Ramos (cell line): ENCODE results near the gene MSL2.
"Not testable (repeated sequence)": the region's sequence is repeated elsewhere in the genome, so short reads cannot be mapped to it uniquely, and the experiment has no call there.

Experiments
- in situ Hi-C: fragments of 300-500 bp; cut with MboI; formaldehyde crosslinking; loops from one replicate; pipeline ENCODE4 v1.14.3; 2022; ENCODE audit warnings: low sequenced_read_pairs; ENCODE audit not compliant: unreplicated experiment

The MSL2 gene

DNA sequence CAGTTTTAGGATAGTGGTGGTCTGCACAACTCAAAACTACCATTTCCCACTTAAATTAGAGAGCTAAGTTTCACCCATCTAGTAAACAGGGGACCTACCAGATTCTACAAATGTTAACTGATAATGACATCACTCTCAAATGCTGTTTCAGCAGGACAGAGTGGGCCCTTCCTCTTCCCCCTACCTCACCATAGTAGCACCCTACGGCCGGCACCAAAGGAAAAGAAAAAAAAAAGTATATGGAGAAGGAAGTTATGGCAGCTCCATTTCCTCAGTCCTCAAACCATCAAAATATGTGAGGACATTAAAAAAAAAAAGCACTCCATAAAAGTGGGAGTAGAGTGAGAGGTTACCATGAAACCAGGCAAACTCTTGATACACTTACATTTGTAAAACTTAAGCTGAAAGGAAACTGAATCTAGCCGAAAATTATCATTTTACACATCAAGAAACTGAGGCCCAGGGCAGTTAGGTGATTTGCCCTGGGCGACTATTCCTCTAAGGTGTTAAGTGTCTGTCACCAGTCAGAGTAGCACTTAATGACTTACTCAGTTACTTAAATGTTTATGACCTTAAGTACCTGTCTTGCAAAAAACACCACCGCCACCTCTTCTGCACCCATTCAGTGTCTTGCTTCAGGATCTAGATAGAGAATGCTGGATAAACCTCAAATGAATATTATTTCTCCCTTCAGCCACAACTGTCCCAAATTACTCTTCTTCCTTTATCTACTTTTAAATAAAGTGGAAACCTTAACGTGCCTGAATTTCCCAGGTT, 2.7 kb downstream of the MSL2 start:
- in situ Hi-C loops: no loop called here

DNA sequence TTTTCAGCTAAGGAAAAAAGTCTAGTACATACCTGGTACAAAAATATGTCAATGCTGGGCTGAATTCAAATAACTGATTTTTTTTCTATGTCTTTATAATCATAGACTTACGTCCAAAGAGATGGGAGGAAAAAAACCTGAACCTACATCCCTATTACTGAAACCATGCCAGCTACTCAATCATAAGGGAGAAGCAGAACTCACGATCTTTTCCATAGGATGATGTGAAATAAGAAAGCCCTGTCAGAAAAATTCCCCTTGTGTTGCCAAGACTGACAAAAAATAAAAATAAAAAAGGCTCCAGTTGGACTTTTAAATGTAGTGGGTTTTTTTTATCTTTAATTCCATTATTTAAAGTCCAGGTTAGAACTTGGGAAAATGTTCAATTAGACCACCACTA, 3.3 kb downstream of the MSL2 start:
- in situ Hi-C loops: no loop called here

DNA sequence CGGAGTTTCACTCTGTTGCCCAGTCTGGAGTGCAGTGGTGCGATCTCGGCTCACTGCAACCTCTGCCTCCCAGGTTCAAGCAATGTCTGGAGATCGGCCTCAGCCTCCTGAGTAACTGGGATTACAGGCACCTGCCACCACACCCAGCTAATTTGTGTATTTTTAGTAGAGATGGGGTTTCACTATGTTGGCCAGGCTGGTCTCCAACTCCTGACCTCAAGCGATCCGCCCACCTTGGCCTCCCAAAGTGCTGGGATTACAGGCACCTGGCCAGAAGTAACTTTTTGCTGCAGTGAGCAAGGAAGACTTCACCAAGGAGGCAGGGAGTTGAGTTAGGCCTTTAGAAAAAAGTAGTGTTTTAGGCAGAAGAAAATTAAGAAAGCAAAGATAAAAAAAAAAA, 3.9 kb downstream of the MSL2 start:
- in situ Hi-C loops: not testable (repeated sequence)

DNA sequence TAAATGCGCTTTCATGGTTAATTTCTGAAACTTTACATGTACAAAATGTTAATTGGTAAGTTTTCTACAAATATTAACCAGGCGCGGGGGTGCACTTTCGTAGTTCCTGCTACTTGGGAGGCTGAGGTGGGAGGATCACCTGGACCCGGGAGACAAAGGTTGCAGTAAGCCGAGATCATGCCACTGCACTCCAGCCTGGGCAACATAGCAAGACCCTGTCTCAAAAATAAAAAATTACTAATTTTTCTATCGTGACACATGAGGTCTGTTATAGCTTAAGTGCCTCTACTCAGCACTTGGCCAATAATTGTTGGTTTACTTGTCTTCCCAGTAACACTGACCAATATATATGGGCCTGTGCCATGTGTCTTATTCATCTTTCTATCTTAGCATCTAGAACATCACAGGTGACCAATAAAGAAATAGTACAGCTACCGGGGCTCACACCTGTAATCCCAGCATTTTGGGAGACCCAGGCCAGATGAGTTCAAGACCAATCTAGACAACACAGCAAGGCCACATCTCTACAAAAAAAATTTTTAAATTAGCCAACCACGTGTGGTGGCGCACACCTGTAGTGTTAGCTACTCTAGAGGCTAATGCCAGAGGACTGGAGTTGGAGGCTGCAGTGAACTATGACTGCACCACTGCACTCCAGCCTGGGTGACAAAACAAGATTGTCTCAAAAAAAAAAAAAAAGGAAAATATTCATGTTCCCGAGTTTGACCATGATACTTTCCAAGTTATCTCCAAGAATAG, 6.1 kb downstream of the MSL2 start:
- in situ Hi-C loops: no loop called here

DNA sequence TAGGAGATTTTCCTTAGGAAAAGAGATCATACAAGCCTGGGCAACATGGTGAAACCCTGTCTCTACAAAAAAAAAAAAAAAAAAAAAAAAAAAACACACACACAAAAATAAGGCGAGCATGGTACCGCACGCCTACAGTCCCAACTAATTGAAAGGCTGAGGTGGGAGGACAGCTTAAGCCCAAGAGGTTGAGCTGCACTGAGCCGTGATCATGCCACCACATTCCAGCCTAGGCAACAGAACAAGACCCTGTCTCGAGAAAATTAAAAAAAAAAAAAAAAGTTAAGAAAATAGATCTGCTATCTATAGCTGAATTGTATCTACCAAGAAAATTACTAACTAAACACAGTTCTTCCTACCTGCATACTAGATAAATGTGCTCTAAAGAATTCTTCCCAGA, 7.1 kb downstream of the MSL2 start:
- in situ Hi-C loops: no loop called here

DNA sequence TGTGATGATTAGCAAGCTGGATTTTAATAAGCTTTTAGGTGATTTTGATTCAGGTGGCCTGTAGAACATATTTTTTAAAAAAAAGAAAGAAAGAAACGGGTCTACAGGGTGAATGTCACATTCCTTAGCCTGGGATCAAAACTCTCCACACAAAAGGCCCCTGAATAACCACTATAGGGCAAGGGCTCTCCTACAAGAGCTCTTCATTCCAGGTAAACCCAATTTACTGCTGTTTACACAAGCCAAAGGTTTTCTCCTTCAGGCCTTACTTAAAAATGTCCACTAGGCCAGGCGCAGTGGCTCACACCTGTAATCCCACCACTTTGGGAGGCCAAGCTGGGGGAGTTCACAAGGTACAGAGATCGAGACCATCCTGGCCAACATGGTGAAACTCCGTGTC, 8.3 kb downstream of the MSL2 start:
- in situ Hi-C loops: no loop called here

DNA sequence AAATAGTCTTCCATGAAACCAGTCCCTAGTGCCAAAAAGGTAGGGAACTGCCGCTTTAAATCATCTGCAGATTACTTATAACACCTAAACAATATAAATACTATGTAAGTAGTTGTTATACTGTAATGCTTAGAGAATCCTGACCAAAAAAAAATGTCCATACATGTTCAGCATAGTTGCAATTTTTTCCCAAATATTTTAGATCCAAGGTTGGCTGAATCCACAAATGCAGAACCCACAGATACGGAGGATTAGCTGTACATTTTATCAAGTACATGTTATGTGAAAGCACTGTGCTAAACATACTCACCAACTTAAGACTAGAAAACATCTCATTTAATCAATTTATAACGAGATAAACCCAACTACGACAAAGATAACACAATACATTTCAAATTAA, 9.3 kb downstream of the MSL2 start:
- in situ Hi-C loops: no loop called here

DNA sequence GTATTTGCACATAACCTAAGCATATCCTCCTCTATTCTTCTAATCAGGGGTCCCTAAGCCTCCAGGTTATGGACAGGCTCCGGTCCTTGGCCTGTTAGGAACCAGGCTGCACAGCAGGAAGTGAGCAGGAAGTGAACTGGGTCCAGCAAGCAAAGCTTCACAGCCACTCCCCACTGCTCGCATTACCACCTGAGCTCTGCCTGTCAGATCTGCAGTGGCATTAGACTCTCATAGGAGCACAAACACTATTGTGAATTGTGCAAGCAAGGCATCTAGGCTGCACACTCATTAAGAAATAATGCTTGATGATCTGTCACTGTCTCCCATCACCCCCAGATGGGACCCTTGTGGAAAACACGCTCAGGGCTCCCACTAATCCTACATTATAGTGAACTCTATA, 9.8 kb downstream of the MSL2 start:
- in situ Hi-C loops: no loop called here

DNA sequence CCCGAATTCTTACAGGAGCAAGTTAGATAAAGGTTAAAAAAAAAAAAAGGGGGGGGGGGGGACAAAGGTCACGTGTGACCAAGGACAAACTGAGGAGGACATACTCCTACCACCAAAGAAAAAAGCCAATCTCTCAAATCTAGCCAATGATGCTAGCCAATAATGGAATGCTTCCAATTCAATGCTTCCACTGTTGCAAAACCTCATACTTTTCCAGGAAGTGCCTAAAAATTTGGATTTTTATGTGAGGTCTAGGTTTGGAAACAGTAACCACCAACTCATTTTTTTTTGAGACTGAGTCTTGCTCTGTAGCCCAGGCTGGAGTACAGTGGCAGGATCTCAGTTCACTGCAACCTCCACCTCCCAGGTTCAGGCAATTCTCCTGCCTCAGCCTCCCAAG, 11.4 kb downstream of the MSL2 start:
- in situ Hi-C loops: no loop called here

DNA sequence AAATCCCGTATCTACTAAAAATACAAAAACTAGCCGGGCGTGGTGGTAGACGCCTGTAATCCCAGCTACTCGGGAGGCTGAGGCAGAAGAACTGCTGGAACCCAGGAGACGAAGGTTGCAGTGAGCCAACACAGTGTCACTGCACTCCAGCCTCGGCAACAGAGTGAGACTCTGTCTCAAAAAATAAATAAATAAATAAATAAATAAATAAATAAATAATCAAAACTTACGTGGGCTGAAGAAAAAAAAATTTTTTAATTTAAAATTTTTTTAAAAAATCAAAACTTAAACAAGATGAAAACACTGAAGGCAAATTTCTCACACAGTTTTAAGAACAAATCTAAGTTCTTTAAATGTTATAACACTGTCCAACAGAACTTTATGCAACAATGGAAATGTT, 14.4 kb downstream of the MSL2 start:
- in situ Hi-C loops: no loop called here

DNA sequence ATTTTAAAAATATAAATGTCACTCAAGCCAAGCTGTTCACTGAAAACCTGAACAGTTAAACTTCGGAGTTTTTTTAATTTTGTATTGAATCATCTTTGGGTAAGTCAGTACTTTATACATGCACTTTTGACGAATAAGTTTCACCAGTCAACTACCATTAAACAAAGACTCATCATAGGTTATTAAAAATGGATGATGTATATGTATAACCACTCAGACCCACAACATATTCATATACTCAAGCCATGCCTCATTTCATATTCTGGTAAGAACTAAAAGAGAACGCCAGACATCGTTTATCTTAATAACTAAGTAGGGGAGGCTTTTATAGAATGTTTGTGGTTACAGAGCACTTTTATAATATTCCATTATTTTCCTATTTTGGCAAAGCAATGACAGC, 18.3 kb downstream of the MSL2 start:
- in situ Hi-C loops: no loop called here

DNA sequence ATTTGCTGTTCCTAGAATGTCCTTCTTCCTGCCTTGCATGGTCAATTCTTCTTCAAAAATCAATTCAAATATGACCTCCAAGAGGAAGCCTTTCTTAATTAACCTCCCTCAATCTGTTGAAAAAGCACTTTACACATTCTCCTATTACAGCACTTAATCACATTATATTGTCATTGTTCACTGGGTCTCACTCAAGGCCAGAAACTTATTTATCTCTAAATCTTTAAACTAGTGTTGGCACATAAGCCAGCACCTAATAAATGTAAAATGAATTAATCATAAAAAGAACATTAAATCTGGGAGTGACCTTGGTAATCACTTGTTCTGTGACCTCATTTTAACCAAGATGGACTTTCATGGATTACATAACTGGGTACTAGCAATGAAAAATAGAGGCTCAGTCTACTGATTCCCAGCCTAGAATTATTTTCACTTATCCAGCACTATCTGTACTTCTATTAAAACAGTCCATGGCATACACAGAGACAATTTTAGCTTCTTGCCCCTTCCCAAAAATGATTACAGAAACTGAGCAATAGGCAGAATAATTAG, 22.1 kb downstream of the MSL2 start:
- in situ Hi-C loops: no loop called here

DNA sequence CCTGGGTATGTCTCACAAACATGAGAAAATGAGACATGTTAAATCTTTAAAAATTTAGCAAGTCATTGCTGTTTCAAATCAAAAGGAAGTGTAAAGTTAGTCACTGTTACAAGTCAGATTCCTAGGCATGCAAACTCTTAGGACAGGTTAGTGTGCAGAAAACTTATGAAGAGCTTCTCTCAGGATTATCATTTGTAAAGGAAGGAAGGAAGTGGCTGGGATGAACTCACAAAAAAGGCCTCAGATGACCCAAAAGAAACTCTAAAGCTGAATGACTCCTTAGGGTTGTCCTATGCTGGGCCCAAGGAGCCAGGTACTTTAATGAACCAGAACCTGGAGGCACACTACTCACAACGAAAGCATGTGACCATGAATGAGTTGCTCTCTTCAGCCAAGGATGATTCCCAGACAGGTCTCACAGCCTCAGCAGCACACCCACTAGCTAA, 25.0 kb downstream of the MSL2 start:
- in situ Hi-C loops: no loop called here

DNA sequence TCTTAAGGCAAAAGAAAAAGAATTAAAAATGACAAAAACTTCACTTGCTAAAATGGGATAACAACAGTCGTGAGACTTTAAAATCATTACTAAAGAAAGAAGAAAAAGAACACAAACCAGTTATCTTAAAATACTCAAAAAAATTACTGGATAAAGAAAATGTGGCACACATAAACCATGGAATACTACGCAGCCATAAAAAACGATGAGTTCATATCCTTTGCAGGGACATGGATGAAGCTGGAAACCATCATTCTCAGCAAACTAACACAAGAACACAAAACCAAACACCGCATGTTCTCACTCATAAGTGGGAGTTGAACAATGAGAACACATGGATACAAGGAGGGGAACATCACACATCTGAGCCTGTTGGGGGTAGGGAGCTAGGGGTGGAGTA, 27.9 kb downstream of the MSL2 start:
- in situ Hi-C loops: not testable (repeated sequence)

DNA sequence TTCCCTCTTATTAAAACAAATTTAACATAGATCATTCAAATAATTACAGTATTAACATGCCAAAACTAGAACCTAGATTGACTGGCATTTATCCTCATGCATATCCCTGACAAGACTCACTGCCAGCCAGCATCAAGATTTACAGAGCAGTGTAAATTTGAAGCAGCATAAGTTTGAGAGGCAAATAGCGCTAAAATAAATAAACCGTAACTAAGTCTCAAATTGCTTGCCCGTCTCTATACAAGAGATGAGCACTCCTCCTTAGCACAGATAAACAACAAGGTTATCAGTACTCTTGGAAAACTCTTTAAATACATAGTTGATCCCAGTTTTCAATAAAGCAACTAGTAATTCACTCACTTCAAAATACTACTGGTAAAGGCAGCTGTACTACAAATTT, 29.6 kb downstream of the MSL2 start:
- in situ Hi-C loops: no loop called here

DNA sequence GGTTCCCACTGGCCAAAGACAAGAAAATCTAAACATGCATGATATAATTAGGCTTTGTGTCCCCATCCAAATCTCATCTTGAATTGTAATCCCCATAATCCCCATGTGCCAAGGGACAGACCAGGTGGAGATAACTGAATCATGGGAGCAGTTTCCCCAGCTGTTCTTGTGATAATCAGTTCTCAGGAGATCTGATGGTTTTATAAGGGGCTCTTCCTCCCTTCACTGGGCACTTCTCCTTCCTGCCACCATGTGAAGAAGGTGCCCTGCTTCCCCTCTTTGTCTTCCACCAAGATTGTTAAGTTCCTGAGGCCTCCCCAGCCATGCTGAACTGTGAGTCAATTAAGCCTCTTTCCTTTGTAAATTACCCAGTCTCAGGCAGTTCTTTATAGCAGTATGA, 32.5 kb downstream of the MSL2 start:
- in situ Hi-C loops: not testable (repeated sequence)

DNA sequence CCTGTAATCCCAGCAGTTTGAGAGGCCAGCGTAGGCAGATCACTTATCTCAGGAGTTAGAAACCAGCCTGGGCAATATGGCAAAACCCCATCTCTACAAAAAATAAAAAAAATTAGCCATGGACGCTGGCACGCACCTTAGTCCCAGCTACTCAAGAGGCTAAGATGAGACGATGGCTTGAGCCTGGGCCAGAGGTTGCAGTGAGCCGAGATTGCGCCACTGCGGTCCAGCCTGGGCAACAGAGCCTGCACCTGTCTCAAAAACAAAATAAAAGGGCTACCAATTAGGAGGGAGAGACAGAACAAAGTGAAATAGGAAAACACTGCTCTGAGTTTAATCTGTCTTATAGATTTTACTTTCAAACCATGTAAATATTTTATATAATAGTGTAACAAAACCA, 33.8 kb downstream of the MSL2 start:
- in situ Hi-C loops: no loop called here

DNA sequence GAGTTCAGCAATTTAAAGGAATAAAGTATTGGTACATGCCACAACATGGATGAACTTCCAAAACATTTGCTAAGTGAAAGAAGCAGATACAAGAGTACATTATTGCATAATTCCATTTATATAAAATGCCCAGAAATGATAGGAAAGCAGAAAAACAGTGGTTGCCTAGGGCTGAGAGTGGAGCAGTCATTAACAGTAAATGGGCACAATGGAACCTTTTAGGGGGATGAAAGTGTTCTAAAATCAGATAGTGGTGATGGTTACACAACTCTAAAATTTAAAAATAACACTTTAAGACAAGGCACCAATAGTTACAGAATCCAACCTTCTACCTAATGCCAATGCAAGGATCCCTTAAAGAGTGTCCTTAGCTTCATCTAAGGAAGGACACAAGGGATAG, 34.6 kb downstream of the MSL2 start:
- in situ Hi-C loops: no loop called here

DNA sequence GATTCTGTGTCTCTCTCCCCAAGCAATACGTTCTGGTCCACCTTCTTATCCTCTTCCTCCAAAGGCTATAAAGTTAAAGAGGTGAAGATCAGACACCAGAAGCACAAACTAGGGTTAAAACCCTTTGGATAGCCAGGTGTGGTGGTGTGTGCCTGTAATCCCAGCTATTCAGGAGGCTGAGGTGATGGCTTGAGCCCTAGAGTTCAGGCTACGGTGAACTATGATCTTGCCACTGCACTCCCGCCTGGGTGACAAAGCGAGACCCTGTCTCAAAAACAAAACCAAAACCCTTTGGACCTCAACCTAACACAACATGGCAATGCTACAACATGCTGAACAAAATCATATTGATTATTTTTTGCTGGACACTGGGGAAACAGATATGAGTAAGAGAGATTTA, 43.2 kb downstream of the MSL2 start:
- in situ Hi-C loops: no loop called here

DNA sequence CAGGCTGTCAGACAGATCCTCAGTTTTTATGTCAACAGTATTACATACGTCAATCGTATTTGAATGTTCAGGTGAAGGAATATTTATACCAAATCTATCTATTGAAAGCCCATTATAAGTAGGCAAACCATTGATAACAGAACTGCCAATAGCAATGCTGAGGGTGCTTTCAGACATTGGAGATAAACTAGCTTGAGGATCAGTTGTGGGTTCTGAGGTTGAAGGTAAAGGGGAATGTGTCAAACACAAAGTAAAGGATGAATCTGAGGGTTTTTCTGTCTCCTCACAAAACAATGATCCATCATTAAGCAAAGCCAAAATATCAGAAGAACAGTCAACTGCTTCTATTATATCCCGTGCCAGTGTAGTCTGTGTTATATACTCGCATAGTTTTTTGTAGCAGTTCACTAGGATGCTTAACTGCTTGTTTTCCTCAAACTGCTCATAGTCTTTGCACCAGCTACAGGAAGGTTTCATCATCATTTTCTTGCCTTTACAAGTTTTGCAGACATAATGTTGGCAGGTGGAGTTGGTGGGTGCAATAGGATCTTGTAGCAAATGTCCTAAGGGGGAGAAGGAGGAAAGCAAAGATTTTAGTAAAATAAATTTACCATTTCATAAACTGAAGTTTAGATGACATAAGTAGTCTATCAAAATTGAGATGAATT, 43.8 kb downstream of the MSL2 start:
- in situ Hi-C loops: no loop called here

DNA sequence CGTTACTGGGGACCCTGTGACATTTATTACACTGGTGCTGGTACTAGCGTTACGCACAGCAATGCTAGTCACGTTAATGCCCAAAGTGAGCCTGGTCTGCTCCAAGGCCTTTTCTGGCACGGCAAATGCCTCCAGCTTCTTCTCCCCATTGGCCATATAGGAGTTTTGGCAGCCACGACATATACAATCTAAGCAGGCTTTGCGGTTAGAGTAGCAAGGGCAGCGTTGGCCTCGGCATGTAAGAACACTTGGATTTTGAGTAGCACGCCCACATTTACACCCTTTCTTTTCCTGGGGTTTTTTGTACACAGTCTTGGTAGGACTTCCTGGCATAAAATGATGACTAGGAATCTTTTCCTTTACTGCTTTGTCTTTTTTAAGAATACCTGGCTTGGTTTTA, 44.9 kb downstream of the MSL2 start:
- in situ Hi-C loops: no loop called here
